EH (cell line): ENCODE data around the gene ZNF701.
"Not testable (repeated sequence)": the region's sequence is repeated elsewhere in the genome, so short reads cannot be mapped to it uniquely, and the experiment has no call there.

Source experiments
- DNase-seq: peaks from one replicate; pipeline ENCODE4 v3.0.0-alpha.2; 2015; ENCODE audit warnings: low read depth

Gene ZNF701

DNA sequence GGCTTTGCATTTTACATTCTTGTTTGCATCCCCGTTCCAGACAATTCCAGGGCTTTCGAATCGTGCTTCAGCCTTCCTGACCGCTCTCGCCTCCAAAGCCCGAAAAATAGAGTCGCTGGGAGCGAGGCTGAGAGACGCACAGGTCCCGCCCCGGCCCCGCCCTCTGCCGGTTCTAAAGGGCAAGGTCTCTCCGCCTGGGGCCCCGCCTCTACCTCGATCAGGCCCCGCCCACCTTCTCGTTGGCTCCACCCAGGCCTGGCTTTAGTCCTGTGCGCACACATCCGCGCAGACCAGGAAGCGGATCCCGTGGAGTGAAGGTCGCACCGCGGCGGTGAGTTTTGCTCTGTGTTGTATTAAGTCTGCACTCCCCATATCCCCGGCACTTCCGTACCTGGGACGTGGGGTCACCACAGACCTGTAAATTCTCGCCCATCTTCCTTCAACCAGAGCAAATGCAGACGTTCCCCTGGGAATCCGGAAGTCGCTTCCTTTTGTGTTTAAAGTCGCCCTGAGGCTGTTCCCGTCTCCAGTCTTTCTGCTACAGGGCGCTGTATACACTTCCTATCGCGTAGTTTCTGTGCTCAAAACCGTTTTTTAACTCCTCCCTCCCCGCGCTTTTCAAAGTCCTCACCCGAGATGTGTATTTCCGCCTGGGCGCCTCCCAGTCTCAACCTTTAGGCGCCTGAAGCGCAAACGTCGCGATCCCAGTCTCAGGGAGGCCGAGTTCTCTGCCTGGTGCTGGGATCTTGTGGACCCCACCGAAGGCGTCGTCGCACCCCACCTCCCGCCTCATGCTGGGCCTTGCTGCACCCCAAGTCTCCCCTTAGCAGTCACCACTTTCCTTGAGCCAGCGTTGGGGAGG, at the start of gene ZNF701:
Gene ZNF701 (plus strand): TSS at position 288 of the 862 bp plus-strand sequence. CDS start 3,861 bp downstream, outside the sequence.
- DNase-seq: peak; percentile 92

DNA sequence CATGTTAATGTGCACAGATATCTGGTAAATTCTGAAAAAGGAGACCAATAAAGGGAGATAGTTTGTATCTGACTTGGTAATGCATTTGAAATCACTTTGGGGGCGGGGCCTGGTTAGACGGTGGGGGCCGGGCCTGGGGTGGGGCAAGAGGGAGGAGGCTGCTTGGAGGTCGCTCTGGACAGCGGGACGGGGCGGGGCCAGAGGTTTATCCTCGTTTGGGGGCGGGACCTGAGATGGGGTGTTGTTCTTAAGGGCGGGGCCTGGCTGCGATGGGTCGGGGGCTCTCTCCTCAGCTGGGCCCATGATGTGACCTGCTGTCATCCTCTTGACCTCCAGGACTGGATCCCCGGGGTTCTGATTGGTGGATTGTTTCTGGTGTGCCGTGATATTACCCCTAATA, 47.5 kb upstream of the ZNF701 start:
- no peak for DNase-seq

DNA sequence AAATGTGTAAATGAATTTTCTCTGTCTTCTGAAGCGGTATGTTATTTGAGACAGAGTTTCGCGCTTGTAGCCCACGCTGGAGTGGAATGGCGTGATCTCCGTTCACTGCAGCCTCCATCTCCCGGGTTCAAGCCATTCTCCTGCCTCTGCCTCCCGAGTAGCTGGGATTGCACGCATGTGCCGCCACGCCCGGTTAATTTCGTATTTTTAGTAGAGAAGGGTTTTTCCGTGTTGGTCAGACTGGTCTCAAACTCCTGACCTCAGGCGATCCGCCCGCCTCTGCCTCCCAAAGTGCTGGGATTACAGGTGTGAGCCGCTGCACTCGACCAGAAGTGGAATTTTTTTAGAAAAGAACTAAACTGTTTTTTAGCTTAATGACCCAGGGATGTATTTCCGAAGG, 46.0 kb upstream of the ZNF701 start:
- no peak for DNase-seq

DNA sequence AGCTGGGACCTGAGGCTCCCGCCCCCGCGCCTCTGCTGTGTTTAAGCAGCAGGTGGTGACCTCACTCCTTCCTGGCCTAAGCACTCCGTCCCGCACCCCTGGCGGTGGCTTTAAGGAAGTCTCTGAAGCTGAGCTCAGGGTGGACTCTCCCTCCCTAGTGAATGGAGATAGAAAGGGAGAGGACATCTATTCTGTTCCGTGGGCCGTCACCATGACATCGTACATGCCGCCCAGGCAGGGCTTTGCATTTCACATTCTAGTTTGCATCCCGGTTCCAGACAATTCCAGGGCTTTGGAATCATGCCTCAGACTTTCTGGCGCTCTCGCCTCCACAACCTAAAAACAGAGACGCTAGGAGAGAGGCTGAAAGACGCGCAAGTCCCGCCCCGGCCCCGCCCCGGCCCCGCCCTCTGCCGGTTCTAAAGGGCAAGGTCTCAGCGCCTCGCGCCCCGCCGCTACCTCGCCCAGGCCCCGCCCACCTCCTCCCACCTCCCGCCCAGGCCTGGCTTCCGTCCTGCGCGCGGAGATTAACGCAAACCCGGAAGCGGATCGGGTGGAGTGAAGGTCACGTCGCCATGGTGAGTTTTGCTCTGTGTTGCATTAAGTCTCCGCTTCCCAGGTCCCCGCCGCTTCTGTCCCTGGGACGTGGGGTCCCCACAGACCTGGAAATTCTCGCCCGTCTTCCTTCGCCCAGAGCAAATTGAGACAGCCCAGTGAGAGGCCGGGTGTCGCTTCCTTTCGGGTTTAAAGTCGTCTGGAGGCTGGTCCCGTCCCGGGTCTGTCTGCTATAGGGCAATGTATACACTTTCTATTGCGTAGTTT, 42.7 kb upstream of the ZNF701 start, which contains the start of gene ZNF808:
Gene ZNF808 (plus strand): TSS at position 535 of the 822 bp plus-strand sequence. CDS start 15,617 bp downstream, outside the sequence.
- DNase-seq: peak; percentile 89

DNA sequence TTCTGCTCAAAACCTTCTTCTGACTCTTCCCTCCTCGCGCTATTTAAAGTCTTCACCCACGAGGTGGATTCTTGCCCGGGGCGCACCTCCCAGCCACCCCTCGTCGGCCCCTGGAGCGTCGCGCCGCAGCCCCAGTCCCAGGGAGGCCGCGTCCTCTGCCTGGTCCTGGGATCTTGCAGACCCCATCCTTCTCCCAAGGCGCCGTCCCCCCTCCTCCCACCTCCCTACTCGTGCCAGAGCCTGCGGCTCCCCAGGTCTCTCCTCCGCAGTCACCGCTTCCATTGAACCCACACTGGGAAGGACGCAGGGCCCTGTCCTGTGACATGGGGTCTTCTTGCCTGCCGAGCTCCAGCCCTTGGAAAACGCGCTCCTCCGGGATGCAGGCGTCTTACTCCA, 42.1 kb upstream of the ZNF701 start:
- peak; percentile 6 for DNase-seq

DNA sequence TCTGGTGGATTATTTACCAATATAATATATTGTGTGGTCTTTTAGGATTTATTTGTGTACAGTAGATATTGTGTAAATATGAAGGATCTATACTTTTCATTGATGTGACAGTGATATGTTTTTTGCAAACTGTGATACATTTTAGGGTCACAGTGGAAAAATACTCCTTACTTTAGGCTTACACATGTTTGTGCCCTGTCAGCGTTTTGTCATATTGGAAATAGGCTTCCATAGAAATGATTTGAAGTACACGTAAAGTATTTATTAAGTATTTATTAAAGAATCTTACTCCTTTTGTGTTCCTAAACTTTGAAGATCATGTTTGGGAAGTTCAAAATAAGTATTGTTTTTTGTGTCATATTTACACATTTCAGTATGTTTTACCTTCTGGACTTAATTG, 37.6 kb upstream of the ZNF701 start:
- DNase-seq: no peak

DNA sequence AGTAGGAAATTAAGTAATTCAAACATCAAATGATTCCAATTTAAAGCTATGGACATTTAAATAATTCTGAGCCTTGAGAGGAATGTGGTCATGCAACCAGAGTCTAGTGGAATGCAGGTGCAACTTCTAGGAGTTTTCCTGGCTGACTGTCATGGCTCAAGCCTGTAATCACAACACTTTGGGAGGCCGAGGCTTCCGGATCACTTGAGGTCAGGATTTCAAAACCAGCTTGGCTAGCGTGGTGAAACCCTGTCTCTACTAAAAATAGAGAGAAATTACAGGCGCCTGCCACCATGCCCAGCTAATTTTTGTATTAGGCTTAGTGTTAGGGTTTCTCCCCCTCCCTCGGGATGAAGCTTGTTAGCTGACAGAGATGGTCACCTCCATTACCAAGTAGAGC, 36.2 kb upstream of the ZNF701 start:
- no peak for DNase-seq

DNA sequence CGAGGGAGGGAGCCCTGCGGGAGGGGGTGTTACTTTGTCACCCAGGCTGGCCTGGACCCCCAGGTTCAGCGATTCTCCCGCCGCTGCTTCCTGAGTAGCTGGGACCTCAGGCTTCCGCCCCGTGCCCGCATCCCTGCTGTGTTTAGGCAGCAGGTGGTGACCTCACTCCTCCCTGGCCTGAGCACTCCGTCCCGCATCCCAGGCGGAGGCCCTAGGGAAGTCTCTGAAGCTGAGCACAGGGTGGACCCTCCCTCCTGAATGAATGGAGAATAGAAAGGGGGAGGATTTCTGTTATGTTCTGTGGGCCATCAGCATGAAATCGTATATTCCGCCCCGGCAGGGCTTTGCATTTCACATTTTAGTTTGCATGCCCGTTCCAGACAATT, 34.7 kb upstream of the ZNF701 start:
- DNase-seq: not testable (repeated sequence)

DNA sequence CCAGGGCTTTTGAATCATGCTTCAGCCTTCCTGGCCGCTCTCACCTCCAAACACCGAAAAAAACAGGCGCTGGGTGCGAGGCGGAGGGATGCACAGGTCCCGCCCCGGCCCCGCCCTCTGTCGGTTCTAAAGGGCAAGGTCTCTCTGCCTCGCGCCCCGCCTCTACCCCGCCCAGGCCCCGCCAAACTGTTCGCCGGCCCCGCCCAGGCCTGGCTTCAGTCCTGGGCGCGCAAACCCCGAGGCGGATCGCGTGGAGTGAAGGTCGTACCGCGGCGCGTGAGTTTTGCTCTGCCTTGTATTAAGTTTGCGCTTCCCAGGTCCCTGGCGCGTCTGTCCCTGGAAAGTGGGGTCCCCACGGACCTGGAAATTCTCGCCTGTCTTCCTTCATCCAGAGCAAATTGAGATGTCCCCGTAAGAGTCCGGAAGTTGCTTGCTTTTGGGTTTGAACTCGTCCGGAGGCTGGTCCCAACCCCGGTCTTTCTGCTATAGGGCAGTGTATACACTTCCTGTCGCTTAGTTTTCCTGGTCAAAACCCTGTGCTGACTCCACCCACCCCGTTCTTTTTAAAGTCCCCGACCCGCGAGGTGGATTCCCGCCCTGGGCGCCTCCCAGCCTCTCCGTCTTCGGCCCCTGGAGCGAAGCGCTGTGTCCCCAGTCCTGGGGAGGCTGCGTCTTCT, 34.2 kb upstream of the ZNF701 start:
- peak; percentile 83 for DNase-seq

DNA sequence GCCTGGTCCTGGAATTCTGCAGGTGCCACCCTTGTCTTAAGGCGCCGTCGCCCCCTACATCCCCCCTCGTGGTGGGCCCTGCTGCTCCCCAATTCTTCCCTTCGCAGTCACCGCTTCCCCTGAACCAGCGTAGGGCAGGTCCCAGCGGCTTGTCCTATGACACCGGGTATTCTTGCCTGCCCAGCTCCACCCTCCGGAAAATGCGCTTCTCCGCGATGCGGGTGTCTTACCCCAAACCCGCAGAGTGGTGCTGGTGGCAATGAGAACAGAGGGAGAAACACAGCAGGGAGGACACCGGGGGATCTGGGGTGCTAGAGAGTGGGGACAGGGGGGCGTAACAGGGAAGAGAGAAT, 33.7 kb upstream of the ZNF701 start:
- DNase-seq: peak; percentile 21

DNA sequence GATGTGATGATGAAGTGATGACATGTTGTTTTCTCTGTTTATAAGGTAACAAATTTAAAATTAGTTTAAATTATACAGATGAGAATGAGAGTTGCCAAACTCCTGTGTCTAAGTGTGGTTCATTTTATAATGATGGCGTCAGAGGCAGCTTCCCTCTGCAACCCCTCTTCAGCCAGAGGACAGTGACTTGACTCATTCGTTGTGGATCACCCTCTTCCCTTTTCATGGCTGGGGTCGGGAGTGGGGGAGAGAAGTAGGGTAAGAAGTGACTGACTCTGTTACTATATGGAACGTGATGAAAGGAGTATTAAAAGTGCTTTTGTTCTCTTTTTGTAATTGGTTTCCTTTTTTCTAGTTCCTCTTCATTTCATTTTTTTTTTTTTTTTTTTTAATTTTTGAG, 31.3 kb upstream of the ZNF701 start:
- not testable (repeated sequence) for DNase-seq

DNA sequence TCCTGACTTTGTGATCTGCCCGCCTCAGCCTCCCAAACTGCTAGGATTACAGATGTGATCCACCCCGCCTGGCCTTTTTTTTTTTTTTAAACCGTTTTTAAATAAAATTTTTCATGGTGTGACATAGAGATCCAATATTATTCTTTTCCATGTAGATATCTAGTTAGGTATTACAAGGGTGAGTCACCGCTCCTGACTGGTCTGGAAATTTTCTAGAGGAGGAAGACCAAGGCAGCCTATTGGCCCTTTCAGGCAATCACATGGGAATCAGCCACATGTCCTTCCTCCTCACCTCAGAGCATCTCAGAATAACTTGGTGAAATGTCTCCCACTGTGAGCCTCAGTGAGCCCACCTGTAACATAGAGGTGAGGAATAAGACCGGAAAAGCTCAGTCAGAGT, 28.9 kb upstream of the ZNF701 start:
- DNase-seq: not testable (repeated sequence)

DNA sequence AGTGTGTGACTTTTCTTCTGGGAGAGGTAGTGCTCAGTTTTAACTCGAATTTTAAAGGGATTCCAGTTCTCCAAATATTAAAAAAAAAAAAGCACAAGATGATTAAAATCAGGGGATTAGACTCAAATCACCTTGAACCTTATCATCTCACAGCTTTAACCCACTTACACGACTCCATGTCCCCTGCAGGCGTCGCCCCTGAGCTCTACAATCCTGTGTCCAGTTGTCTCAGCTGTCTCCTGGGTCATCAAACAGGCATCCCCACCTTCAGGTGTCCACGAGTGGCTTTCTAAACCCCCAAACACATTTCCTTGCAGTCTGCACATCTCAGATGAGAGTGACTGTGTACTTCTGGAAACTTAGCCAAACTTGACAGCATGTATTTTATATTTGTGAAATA, 28.5 kb upstream of the ZNF701 start:
- no peak for DNase-seq

DNA sequence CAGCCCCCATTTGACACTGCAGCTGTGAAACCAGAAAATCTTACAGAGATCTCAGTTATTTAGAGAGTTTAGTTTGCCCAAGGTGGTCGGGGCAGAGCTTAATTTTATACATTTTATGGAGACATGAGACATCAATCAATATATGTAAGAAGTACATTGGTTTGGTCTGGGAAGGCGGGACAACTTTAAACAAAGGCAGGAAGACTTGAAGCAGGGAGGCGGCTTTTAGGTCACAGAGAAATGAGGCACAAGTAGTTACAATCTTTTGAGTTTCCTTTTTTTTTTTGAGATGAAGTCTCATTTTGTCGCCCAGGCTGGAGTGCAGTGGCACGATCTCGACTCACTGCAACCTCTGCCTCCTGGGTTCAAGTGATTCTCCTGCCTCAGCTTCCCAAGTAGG, 27.5 kb upstream of the ZNF701 start:
- not testable (repeated sequence) for DNase-seq

DNA sequence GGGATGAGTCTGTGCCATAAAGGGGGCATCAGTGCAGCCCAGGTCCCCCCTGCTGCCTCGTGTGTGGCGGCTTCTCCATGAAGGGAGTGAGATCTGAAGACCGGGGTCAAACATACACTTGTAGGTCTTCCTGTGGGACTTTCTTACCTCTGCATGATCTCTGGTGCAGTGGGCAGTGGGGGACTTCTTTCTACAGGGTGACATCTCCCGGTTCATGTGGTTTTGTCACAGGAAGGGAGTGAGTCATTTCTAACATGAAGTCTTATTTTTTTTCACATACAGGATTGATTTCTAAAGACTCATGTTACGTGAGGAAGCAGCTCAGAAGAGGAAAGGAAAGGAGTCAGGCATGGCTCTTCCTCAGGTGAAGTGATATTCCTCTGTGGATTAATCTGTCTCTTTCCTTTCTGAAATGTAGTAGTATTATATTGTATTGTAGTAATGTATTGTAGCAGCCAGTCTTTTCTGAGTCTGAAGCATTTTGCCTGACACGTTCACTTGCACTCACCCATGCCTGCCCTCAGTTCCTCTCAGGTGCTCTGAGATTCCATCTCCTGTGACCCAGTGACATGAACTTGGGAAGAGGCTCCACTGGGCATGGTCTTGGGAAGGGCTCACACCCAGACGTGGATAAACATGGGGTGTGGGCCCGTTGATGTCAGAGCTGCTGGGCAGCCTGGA, 27.0 kb upstream of the ZNF701 start:
- DNase-seq: no peak

DNA sequence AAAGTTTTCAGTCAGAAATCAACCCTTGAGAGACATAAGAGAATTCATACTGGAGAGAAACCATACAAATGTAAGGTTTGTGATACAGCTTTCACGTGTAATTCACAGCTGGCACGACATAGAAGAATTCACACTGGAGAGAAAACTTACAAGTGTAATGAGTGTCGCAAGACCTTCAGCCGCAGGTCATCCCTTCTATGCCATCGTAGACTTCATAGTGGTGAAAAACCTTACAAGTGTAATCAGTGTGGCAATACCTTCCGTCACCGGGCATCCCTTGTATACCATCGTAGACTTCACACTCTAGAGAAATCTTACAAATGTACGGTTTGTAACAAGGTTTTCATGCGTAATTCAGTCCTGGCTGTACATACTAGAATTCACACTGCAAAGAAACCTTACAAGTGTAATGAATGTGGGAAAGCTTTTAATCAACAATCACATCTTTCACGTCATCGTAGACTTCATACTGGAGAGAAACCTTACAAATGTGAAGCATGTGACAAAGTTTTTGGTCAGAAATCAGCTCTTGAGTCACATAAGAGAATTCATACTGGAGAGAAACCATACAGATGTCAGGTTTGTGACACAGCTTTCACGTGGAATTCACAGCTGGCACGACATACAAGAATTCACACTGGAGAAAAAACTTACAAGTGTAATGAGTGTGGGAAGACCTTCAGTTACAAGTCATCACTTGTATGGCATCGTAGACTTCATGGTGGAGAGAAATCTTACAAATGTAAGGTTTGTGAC, 15.7 kb upstream of the ZNF701 start:
- no peak for DNase-seq

DNA sequence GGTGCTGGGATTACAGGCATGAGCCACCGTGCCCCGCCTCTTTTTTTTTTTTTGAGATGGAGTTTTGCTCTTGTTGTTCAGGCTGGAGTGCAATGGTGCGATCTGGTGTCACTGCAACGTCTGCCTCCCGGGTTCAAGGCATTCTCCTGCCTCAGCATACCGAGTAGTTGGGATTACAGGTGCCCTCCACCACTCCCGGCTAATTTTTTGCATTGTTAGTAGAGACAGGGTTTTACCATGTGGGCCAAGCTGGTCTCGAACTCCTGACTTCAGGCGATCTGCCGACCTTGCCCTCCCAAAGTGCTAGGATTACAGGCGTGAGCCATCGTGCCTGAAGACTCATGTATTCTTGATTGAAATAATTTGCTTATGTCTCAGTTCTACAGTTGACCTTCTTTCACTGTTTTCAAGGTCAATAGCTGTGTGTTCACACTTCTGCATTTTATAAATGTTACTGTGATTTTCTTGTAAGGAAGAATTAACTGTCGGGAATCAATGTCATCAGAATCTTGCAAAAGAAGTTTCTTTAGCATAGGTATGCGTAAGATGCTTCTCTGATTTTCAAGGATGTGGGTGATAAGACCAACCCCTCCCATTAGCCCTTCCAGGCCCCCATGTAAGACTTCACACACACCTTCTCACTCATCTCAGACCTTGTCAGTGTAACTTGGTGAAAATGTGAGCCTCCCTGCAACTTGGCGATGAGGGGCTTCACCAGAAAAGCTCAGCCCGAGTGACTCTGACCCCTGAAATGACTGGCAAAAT, 12.7 kb upstream of the ZNF701 start:
- no peak for DNase-seq

DNA sequence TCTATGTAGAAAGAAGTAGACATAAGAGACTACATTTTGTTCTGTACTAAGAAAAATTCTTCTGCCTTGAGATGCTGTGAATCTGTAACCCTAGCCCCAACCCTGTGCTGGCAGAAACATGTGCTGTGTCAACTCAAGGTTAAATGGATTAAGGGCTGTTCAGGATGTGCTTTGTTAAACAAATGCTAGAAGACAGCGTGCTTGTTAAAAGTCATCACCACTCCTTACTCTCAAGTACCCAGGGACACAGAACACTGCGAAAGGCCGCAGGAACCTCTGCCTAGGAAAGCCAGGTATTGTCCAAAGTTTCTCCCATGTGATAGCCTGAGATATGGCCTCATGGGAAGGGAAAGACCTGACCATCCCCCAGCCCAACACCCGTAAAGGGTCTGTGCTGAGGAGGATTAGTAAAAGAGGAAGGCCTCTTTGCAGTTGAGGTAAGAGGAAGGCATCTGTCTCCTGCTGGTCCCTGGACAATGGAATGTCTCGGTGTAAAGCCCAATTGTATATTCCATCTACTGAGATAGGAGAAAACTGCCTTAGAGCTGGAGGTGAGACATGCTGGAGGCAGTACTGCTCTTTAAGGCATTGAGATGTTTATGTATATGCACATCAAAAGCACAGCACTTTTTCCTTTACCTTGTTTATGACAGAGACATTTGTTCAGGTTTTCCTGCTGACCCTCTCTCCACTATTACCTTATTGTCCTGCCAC, 11.2 kb upstream of the ZNF701 start:
- not testable (repeated sequence) for DNase-seq

DNA sequence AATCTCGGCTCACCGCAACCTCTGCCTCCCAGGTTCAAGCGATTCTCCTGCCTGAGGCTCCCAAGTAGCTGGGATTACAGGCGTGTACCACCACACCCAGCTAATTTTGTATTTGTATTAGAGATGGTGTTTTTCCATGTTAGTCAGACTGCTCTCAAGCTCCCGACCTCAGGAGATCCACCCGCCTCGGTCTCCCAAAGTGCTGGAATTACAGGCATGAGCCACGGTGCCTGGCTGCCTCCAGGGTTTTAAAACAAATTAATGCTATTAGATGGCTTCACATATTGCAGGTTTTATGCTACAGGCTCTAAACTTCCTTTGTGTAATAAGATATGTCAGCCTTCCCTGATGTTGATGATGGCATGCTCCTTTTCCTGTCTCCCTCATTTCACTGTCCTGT, 8.5 kb upstream of the ZNF701 start:
- not testable (repeated sequence) for DNase-seq

DNA sequence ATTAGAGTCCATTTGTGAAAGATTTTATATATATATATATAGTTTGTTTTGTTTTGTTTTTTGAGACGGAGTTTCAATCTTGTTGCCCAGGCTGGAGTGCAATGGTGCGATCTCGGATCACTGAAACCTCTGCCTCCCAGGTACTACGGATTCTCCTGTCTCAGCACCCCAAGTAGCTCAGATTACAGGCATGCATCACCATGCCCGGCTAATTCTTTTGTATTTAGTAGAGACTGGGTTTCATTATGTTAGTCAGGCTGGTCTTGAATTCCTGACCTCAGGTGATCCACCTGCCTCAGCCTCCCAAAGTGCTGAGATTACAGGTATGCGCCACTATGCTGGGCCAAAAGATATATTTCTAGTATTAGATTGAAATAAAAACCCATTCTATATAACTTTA, 4.0 kb upstream of the ZNF701 start:
- DNase-seq: no peak
